GM10266 (cell line): ENCODE results near the gene HSPA2.

Experiments used
- DNase-seq: peaks from one replicate; pipeline ENCODE4 v3.0.0; 2012; ENCODE audit errors: extremely low spot score
- TF ChIP-seq, protein P1 (sequence below): IDR thresholded peaks from 2 replicates; pipeline ENCODE4 v1.5.1; 2012; ENCODE audit warnings: mild to moderate bottlenecking, low read depth; ENCODE audit not compliant: control insufficient read depth, insufficient read depth; ENCODE audit errors: missing control alignments

Gene HSPA2

DNA sequence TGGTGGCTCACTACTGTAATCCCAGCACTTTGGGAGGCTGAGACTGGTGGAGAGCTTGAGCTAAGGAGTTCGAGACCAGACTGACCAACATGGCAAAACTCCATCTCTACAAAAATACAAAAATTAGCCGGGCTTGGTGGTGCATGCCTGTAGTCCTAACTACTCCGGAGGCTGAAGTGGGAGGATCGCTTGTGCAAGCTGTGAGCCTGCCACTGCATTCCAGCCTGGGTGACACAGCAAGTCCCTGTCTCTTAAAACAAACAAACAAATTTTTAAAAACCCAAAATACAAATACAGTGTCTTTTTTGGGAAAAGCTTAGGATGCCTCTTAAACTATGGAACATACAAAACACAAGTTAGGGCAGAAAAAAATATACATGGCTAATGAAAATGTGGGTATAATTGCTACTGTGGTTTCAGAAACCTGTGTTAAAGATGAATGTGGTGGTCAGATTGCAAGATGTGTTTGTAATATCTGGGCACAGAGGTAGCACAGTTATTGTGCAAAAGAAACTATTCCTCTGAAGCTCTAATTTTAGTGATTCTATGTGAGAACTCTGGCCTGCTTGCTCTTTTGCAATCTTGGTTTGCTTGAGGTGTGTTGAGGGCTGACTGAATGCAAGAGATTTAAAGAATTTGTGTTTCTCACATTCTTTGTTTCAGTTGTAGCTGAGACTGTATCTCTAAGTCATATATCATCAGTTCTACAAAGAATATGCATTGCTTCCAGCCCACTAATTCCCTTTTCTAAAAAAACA is 3.9 kb upstream of the HSPA2 start:
- TF ChIP-seq, protein P1, sequence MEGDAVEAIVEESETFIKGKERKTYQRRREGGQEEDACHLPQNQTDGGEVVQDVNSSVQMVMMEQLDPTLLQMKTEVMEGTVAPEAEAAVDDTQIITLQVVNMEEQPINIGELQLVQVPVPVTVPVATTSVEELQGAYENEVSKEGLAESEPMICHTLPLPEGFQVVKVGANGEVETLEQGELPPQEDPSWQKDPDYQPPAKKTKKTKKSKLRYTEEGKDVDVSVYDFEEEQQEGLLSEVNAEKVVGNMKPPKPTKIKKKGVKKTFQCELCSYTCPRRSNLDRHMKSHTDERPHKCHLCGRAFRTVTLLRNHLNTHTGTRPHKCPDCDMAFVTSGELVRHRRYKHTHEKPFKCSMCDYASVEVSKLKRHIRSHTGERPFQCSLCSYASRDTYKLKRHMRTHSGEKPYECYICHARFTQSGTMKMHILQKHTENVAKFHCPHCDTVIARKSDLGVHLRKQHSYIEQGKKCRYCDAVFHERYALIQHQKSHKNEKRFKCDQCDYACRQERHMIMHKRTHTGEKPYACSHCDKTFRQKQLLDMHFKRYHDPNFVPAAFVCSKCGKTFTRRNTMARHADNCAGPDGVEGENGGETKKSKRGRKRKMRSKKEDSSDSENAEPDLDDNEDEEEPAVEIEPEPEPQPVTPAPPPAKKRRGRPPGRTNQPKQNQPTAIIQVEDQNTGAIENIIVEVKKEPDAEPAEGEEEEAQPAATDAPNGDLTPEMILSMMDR: no peak
- no peak for DNase-seq

DNA sequence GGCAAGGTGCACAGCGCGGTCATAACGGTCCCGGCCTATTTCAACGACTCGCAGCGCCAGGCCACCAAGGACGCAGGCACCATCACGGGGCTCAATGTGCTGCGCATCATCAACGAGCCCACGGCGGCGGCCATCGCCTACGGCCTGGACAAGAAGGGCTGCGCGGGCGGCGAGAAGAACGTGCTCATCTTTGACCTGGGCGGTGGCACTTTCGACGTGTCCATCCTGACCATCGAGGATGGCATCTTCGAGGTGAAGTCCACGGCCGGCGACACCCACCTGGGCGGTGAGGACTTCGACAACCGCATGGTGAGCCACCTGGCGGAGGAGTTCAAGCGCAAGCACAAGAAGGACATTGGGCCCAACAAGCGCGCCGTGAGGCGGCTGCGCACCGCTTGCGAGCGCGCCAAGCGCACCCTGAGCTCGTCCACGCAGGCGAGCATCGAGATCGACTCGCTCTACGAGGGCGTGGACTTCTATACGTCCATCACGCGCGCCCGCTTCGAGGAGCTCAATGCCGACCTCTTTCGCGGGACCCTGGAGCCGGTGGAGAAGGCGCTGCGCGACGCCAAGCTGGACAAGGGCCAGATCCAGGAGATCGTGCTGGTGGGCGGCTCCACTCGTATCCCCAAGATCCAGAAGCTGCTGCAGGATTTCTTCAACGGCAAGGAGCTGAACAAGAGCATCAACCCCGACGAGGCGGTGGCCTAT is 875 bp downstream of the HSPA2 start:
- TF ChIP-seq, protein P1: no peak

DNA sequence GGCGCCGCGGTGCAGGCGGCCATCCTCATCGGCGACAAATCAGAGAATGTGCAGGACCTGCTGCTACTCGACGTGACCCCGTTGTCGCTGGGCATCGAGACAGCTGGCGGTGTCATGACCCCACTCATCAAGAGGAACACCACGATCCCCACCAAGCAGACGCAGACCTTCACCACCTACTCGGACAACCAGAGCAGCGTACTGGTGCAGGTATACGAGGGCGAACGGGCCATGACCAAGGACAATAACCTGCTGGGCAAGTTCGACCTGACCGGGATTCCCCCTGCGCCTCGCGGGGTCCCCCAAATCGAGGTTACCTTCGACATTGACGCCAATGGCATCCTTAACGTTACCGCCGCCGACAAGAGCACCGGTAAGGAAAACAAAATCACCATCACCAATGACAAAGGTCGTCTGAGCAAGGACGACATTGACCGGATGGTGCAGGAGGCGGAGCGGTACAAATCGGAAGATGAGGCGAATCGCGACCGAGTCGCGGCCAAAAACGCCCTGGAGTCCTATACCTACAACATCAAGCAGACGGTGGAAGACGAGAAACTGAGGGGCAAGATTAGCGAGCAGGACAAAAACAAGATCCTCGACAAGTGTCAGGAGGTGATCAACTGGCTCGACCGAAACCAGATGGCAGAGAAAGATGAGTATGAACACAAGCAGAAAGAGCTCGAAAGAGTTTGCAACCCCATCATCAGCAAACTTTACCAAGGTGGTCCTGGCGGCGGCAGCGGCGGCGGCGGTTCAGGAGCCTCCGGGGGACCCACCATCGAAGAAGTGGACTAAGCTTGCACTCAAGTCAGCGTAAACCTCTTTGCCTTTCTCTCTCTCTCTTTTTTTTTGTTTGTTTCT is 1.7 kb downstream of the HSPA2 start:
- DNase-seq: no peak
- TF ChIP-seq, protein P1: no peak

More for the DNA sequence above, 875 bp downstream of the HSPA2 start:
- no peak for DNase-seq

DNA sequence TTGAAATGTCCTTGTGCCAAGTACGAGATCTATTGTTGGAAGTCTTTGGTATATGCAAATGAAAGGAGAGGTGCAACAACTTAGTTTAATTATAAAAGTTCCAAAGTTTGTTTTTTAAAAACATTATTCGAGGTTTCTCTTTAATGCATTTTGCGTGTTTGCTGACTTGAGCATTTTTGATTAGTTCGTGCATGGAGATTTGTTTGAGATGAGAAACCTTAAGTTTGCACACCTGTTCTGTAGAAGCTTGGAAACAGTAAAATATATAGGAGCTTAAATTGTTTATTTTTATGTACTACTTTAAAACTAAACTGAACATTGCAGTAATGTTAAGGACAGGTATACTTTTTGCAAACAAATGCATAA is 2.3 kb downstream of the HSPA2 start:
- TF ChIP-seq, protein P1: no peak

DNA sequence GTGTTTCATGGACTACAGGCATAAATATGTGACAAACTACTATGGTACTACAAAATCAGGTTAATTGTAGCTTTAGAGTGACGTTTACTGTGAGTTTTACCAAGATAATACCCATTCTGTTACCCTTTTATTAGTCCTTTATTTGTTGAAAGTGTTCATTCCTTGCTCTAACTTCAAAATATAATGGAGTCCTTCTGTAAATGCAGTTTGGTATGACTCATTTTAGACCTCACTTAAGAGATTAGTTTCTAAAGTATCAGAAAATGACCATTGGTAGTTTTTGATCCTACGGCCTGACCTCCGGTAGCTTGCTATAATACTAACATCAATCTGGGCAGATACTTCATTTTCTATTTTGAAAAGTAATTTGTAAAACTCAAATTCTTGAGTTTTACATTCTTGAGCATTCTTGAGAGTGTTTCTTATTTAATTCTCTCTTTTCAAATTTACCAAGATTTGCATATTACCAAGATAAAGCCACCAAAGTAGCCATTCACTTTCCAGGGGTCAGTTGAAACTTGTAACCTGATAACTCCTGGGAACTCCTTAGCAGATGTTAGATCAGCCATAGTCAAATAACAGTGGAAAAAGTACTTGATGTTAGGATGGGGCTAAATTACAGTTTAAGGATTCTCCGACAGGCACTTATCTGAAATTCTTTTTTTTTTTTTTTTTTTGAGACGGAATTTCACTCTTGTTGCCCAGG is 4.2 kb downstream of the HSPA2 start:
- TF ChIP-seq, protein P1: no peak
- DNase-seq: no peak

More for the DNA sequence above, 2.3 kb downstream of the HSPA2 start:
- DNase-seq: no peak

DNA sequence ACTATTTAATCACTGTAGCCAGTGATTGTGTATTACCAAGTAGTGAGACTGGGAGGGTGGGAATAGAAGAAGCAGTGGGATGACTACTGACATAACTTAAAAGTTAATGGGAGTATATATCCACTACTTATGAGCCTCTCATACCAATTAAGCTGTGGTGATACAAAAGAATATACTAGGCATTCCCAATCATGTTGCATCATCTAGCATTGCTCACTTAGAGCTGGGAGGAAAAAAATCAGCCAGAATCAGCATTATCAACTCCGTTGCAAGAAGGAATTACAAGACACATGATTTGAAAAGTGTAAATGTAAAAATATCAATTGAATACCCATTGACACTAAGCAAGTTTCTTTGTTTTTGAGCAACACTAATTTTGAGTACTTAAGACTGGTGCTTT is 8.5 kb downstream of the HSPA2 start:
- DNase-seq: no peak
- TF ChIP-seq, protein P1: no peak
